ENCODE measurements around the gene PLEKHG4B.
"Not testable (repeated sequence)": the region's sequence is repeated elsewhere in the genome, so short reads cannot be mapped to it uniquely, and the experiment has no call there.

The PLEKHG4B gene

DNA sequence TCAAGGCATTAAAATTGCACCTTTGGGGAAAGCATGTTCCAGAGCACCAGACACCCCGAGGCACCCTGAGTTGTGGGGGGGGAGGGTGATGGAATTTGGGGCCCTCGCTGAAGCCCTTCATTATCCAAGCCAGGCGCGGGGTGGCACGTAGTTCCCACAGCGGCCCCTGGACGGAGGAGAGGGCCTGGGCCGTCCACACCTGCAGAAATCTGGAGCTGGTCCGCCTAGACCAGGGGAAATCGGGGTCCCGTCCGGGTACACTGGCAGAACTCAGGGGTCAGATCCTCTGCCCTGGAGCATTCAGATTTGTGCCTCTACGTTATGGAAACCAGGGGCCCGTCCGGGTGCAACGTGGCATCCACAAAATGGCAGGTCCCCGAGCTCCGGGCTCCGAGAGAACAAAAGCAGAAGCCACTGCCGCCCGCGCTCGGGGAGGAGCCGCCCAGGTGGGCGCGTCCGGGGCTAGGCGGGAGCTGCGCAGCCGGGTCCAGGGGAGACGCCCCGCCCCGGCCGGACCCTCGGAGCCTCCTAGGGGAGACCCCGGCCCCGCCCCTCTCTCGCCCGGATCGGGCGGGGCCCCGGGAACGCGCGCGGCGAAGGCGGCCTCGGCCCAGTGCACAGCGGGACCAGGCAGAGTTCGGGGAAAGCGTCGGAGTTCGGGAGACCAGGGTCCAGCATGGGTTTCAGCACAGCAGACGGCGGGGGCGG is at the start of gene PLEKHG4B:
TSS of gene PLEKHG4B (plus strand) at position 613 of the 708 bp plus-strand sequence. CDS start at position 677, 64 bp downstream.
- Histone ChIP-seq H3K4me3 (peak within 1 kb of the TSS; percentile 57 to 79 (median 66)), H3K27ac (peak within 1 kb of the TSS in 10 of 11 experiments; percentile 46 to 91 (median 84); a peak in 19 of 22 replicates), H4K20me1 (peaks cover 0 to 7% (median 0%) of the 10 kb centered on the region in 11 experiments; a peak in 3 of 22 replicates), H3K36me3 (peaks cover 0 to 27% (median 15%) of the 10 kb centered on the region in 11 experiments; a peak in 14 of 22 replicates), H3K27me3 (peaks cover 0 to 26% (median 0%) of the 10 kb centered on the region in 11 experiments; a peak in 5 of 22 replicates), H3K4me2 (peak within 1 kb of the TSS; percentile 69 to 90 (median 79)), H3K9ac (peak within 1 kb of the TSS; percentile 68 to 87 (median 81); a peak in 21 of 22 replicates), H3K9me3 (replicated peaks in 1 of 11) (0 out of 22 replicates have a peak, but pooled peaks cover 0 to 5% (median 0%) of the 10 kb centered on the region in 11 experiments), H3K4me1 (peaks cover 0 to 49% (median 26%) of the 10 kb centered on the region in 10 experiments; a peak in 14 of 20 replicates)
- no peak for TF ChIP-seq Cebpa-rat (IDR thresholded peaks at IDR 0.05)

DNA sequence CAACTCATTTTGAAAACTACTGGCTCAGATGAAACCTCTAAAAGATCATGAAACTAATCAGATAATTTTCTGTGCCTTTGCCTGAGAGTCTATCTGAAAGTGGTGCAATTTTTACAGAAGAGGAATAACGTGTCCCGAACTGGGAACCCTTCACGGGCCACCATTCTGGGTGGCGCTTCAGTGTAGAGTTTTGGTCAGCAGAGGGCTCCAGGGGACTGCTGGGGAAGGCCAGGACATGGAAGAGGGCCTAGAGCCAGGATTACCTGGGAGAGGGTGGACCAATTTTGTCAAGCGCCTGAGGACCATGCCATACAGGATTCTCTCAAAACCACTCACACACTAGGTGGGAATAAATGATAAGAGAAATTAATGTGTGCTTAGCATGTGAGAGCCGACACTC is 49.7 kb upstream of the PLEKHG4B start:
- H3K4me3 ChIP-seq: no peak overlapping the region
- no peak overlapping the region for H3K27ac ChIP-seq
- no peak overlapping the region for H3K4me2 ChIP-seq
- H4K20me1 ChIP-seq: no peaks in the 10 kb centered on the region
- H3K9me3 ChIP-seq (replicated peaks in 1 of 11): no peaks in the 10 kb centered on the region
- TF ChIP-seq Cebpa-rat (IDR thresholded peaks at IDR 0.05): no peak
- H3K4me1 ChIP-seq: no peaks in the 10 kb centered on the region
- H3K9ac ChIP-seq: no peak overlapping the region
- H3K36me3 ChIP-seq: no peaks in the 10 kb centered on the region
- H3K27me3 ChIP-seq: no peaks in the 10 kb centered on the region

DNA sequence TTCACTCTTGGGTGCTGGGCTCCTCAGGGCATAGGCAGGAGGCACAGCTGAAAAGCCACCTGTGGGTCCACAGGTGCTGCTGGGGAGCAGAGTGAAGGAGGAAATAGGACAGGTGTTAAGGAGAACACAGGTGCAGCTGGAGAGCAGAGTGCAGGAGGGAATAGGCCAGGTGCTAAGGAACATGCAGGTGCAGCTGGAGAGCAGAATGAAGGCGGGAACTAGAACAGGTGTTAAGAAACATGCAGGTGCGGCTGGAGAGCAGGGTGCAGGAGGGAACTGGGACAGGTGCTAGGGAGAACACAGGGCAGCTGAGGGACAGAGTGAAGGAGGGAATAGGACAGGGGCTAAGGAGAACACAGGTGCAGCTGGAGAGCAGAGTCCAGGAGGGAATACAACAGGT is 43.8 kb upstream of the PLEKHG4B start:
- Histone ChIP-seq H3K27ac (no peak overlapping the region), H3K27me3 (peaks cover 0 to 8% (median 5%) of the 10 kb centered on the region in 11 experiments; a peak in 8 of 22 replicates), H3K4me3 (no peak overlapping the region), H3K36me3 (no peaks in the 10 kb centered on the region), H3K4me2 (no peak overlapping the region), H3K9me3 (replicated peaks in 1 of 11) (peaks cover 0 to 4% (median 0%) of the 10 kb centered on the region in 11 experiments; a peak in 2 of 22 replicates), H3K4me1 (peaks cover 0 to 6% (median 0%) of the 10 kb centered on the region in 10 experiments; a peak in 1 of 20 replicates), H3K9ac (no peak overlapping the region), H4K20me1 (no peaks in the 10 kb centered on the region; a peak in 1 of 22 replicates)
- TF ChIP-seq Cebpa-rat (IDR thresholded peaks at IDR 0.05): no peak

- not testable (repeated sequence) for H3K4me3 ChIP-seq; H3K4me2 ChIP-seq; H4K20me1 ChIP-seq; H3K9me3 ChIP-seq (replicated peaks in 1 of 11); H3K9ac ChIP-seq; H3K27ac ChIP-seq; H3K36me3 ChIP-seq
- Histone ChIP-seq H3K4me1 (peaks cover 0 to 13% (median 7%) of the 10 kb centered on the region in 10 experiments; a peak in 17 of 20 replicates), H3K27me3 (peaks cover 0 to 15% (median 5%) of the 10 kb centered on the region in 11 experiments; a peak in 8 of 22 replicates)
Observed at GRCh38 chr5:49530-49929, 42.4 kb upstream of the PLEKHG4B start.

DNA sequence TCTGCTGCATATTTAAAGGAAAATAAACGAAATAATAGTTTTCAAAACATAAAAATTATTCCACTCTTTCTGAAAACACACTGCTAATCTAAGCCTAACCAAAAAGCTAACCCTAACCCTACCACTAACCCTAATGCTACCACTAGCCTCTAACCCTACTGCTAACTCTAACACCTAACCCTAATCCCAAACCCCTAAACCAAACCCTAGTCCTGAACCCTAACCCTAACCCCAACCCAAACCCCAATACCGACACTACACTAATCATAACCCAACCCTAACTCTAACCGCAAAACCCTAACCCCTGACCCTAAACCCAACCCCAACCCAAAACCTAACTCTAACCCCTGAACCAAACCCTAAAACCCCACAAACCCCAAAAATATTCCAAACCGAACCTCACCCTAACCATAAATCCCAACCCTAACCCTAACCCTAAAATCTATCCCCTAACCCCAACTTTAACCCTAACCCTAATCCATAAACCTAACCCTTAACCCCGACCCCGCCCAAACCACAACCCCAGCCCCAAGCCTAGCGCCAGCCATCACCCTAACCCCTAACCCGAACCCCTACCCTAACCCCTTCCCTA is 41.9 kb upstream of the PLEKHG4B start:
- no peak overlapping the region for H3K4me3 ChIP-seq
- H3K27me3 ChIP-seq: peaks cover 0 to 15% (median 5%) of the 10 kb centered on the region in 11 experiments; a peak in 8 of 22 replicates
- no peaks in the 10 kb centered on the region for H3K36me3 ChIP-seq
- no peak overlapping the region for H3K27ac ChIP-seq
- TF ChIP-seq Cebpa-rat (IDR thresholded peaks at IDR 0.05): no peak
- H3K4me2 ChIP-seq: no peak overlapping the region
- H4K20me1 ChIP-seq: peaks cover 0 to 10% (median 0%) of the 10 kb centered on the region in 11 experiments; a peak in 7 of 22 replicates
- peaks cover 0 to 4% (median 0%) of the 10 kb centered on the region in 11 experiments; a peak in 2 of 22 replicates for H3K9me3 ChIP-seq (replicated peaks in 1 of 11)
- no peak overlapping the region for H3K9ac ChIP-seq
- peaks cover 0 to 16% (median 10%) of the 10 kb centered on the region in 10 experiments; a peak in 17 of 20 replicates for H3K4me1 ChIP-seq

- peaks cover 0 to 4% (median 0%) of the 10 kb centered on the region in 11 experiments; a peak in 2 of 22 replicates for H3K9me3 ChIP-seq (replicated peaks in 1 of 11)
- no peaks in the 10 kb centered on the region for H3K36me3 ChIP-seq
- peaks cover 0 to 15% (median 5%) of the 10 kb centered on the region in 11 experiments; a peak in 8 of 22 replicates for H3K27me3 ChIP-seq
- H3K4me3 ChIP-seq: no peak overlapping the region
- peaks cover under 1 to 16% (median 10%) of the 10 kb centered on the region in 10 experiments; a peak in 17 of 20 replicates for H3K4me1 ChIP-seq
- TF ChIP-seq Cebpa-rat (IDR thresholded peaks at IDR 0.05): no peak
- H4K20me1 ChIP-seq: peaks cover 0 to 17% (median 0%) of the 10 kb centered on the region in 11 experiments; a peak in 7 of 22 replicates
- no peak overlapping the region for H3K27ac ChIP-seq
- H3K9ac ChIP-seq: no peak overlapping the region
- H3K4me2 ChIP-seq: no peak overlapping the region
Observed at GRCh38 chr5:50724-51499, 41.1 kb upstream of the PLEKHG4B start.

DNA sequence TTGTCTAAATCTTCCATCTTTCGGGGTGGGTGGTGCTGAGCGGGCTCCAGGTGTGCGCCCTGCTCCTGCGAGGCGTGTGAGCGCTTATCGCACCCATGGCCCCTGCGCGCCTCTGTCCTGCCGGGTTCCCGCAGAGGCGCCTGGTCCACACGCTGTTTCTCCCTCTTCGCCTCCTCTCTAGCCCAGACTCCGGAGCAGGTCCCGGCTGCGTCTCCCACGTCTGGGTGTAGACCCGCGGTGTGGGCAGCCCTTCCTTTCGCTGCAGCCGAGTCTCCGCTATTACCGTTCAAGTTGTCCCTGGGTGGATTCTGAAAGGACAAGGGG is 40.5 kb upstream of the PLEKHG4B start:
- Histone ChIP-seq H3K4me1 (peaks cover 4 to 16% (median 10%) of the 10 kb centered on the region in 10 experiments; a peak in 18 of 20 replicates), H3K9ac (no peak overlapping the region), H3K9me3 (replicated peaks in 1 of 11) (peaks cover 0 to 4% (median 0%) of the 10 kb centered on the region in 11 experiments; a peak in 2 of 22 replicates), H3K4me2 (no peak overlapping the region), H3K36me3 (no peaks in the 10 kb centered on the region), H3K27ac (no peak overlapping the region), H4K20me1 (peaks cover 0 to 17% (median 0%) of the 10 kb centered on the region in 11 experiments; a peak in 8 of 22 replicates), H3K4me3 (no peak overlapping the region), H3K27me3 (peaks cover 0 to 15% (median 5%) of the 10 kb centered on the region in 11 experiments; a peak in 8 of 22 replicates)
- no peak for TF ChIP-seq Cebpa-rat (IDR thresholded peaks at IDR 0.05)

- H3K27ac ChIP-seq: peak overlapping the region in 5 of 11 experiments; percentile 38 to 62 (median 51); a peak in 8 of 22 replicates
- peak overlapping the region; percentile 56 to 80 (median 70); a peak in 19 of 22 replicates for H3K9ac ChIP-seq
- TF ChIP-seq Cebpa-rat (IDR thresholded peaks at IDR 0.05): no peak
Observed at GRCh38 chr5:53381-54174, 38.4 kb upstream of the PLEKHG4B start.

More at GRCh38 chr5:53381-54174, 38.4 kb upstream of the PLEKHG4B start:
- Histone ChIP-seq H3K9me3 (replicated peaks in 1 of 11) (peaks cover 0 to 4% (median 0%) of the 10 kb centered on the region in 11 experiments; a peak in 2 of 22 replicates), H3K4me2 (peak overlapping the region; percentile 91 to 98 (median 95)), H3K4me3 (peak overlapping the region; percentile 54 to 79 (median 66)), H3K4me1 (peaks cover 4 to 16% (median 10%) of the 10 kb centered on the region in 10 experiments; a peak in 18 of 20 replicates), H4K20me1 (peaks cover 0 to 19% (median 0%) of the 10 kb centered on the region in 11 experiments; a peak in 8 of 22 replicates), H3K36me3 (no peaks in the 10 kb centered on the region), H3K27me3 (peaks cover 0 to 15% (median 5%) of the 10 kb centered on the region in 11 experiments; a peak in 8 of 22 replicates)

Data from BLaER1 treated with 17β-estradiol and CSF1 and Interleukin-3, amounts not matched to agents 10 nM and 100 nM (cell line).